Adrenal gland (tissue), 5 donors: Measurements from ENCODE around the gene ZCCHC14.

Experiments
- POLR2A ChIP-seq, 2 donors: fragments of 450-650 bp; IDR thresholded peaks; one replicate each; pipeline ENCODE4 v1.6.1; 2017; ENCODE audit warnings: antibody characterized with exemption in 2 of 2, mild to moderate bottlenecking in 2 of 2, moderate library complexity in 1 of 2
- TF ChIP-seq, protein P1 (sequence below), 6 experiments: fragments of 450-650 bp in 4 of 6; fragments of 200-600 bp in 2 of 6; sonication (generic) in 1 of 6; IDR thresholded peaks; 1 replicate in 5 of 6; 2 replicates in 1 of 6; pipeline versions ENCODE4 v1.5.1 to v1.8.0; 2016 to 2021; ENCODE audit warnings: antibody characterized with exemption in 6 of 6, mild to moderate bottlenecking in 2 of 6, moderate library complexity in 1 of 6
- donor health status: DM: no; HTN: no; CAD: no.

DNA sequence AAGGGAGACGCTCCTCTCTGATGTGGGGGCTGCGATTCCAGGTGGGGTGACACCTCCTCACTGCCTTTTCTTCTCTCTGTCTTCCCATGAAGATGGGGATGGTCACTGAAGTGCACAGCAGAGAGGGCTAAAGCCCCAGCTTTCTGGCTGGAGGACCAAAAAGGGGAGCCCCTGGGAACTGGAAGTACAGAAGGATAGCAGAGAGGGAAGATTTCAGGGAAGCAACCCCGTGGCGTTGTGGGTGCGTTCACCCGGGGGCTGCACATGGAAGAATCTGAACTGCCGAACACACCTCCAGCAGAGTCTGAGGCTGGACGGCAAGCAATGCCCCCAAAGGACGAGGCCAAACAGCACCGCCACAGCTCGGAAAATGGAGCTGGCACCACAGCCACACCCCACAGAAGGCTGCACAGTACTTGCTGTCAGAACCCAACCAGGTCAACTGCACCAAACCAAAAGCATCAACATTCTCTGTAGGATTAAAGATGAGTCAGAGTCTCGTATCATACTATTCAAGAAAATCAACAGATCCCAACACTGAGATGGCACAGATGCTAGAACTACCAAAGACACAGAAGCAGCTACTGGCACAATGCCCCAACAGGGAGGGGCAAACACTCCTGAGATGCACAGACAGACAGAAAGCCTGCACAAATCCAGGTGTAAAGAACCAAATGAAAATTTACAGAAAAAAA lies 50.8 kb downstream of the ZCCHC14 start:
- TF ChIP-seq, protein P1, sequence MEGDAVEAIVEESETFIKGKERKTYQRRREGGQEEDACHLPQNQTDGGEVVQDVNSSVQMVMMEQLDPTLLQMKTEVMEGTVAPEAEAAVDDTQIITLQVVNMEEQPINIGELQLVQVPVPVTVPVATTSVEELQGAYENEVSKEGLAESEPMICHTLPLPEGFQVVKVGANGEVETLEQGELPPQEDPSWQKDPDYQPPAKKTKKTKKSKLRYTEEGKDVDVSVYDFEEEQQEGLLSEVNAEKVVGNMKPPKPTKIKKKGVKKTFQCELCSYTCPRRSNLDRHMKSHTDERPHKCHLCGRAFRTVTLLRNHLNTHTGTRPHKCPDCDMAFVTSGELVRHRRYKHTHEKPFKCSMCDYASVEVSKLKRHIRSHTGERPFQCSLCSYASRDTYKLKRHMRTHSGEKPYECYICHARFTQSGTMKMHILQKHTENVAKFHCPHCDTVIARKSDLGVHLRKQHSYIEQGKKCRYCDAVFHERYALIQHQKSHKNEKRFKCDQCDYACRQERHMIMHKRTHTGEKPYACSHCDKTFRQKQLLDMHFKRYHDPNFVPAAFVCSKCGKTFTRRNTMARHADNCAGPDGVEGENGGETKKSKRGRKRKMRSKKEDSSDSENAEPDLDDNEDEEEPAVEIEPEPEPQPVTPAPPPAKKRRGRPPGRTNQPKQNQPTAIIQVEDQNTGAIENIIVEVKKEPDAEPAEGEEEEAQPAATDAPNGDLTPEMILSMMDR (IDR thresholded peaks at IDR 0.05) = no peak
- TF ChIP-seq POLR2A (IDR thresholded peaks at IDR 0.05) = no peak
